H1 (cell line): Measurements from ENCODE around the gene SIX1. TPM values are rescaled to one million over a fixed set of nuclear protein-coding genes. Genes with fewer than 3 reads are reported as not detected.

Source experiments
- CHD1 ChIP-seq: IDR thresholded peaks from 2 replicates; pipeline ENCODE4 v1.6.1; 2012; ENCODE audit warnings: low read depth, low read length, improper control_type of control experiment
- JUND ChIP-seq: IDR thresholded peaks from 2 replicates; pipeline ENCODE4 v1.6.1; 2011; ENCODE audit warnings: mild to moderate bottlenecking, improper control_type of control experiment, low read length
- RAD21 ChIP-seq, 2 experiments: IDR thresholded peaks in 1 of 2; conservative IDR thresholded peaks in 1 of 2; 2 replicates each; pipeline ENCODE4 v1.6.1; 2011; ENCODE audit warnings: low read depth in 2 of 2, low read length in 2 of 2, improper control_type of control experiment in 1 of 2, inconsistent platforms in 1 of 2, mild to moderate bottlenecking in 1 of 2, moderate library complexity in 1 of 2
- SP1 ChIP-seq: IDR thresholded peaks from 2 replicates; pipeline ENCODE4 v1.6.1; 2011; ENCODE audit warnings: low read depth, low read length
- SP2 ChIP-seq: IDR thresholded peaks from 2 replicates; pipeline ENCODE4 v1.6.1; 2012; ENCODE audit warnings: mild to moderate bottlenecking, low read length, inconsistent platforms
- polyA plus RNA-seq, 7 experiments: library from polyadenylated mRNA; depleted of rRNA in 3 of 7; stranded (reverse) in 5 of 7; unstranded in 2 of 7; fragments of >200 nt in 5 of 7; fragments of 200-250 nt in 2 of 7; gene quantifications; 1 replicate in 5 of 7; 2 replicates in 1 of 7; 4 replicates in 1 of 7; pipeline versions ENCODE4 v1.2.1 to v1.2.3, GENCODE V29; 2011 to 2013; ENCODE audit warnings: missing spikeins in 2 of 7, mixed read lengths in 2 of 7
- total RNA-seq: library from RNA; stranded (reverse); fragmentation: NEBNext Ultra II Directional; extraction: Animal tissue kit (Norgen Biotek cat#: 25700); gene quantifications from 2 replicates; pipeline ENCODE4 v1.2.1, GENCODE V29; 2021
- TF ChIP-seq, protein P1 (sequence below): IDR thresholded peaks from 2 replicates; pipeline ENCODE4 v1.6.1; 2011; ENCODE audit warnings: low read depth, mild to moderate bottlenecking, low read length; ENCODE audit not compliant: insufficient read depth

The SIX1 gene
- total and polyA plus RNA-seq, 2 of the 8 experiments (the other 6 are each of a cell fraction or from before 2014, with no cell fraction given) = 0.03 to 0.69 TPM

DNA sequence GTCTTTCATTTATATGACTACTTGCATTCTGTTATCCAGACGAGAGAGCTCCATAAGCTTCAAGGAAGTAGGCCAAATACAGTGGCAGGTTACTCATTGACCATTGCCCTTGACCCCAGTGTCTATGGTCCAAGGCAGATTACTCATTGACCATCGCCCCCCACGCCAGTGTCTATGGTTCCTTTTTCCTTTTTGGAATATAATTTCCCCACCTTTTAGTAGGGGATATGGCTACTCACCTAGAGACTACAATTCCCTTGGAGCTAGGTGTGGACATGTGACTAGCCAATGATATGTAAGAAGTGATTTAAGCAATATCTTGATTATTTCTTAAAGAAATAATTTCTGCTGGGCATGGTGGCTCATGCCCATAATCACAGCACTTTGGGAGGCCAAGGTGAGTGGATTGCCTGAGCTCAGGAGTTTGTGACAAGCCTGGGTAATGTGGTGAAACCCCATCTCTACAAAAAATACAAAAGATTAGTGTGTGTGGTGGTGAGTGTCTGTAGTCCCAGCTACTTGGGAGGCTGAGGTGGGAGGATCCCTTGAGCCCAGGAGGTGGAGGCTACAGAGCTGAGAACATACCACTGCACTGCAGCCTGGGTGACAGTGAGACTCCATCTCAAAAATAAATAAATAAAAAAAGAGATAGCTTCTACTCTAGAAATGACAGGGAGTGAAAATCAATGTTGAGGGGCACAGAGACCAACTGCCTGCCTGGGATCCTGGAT is 42.3 kb upstream of the SIX1 start (continued):
- TF ChIP-seq CHD1 (no peak), RAD21 (IDR thresholded peaks at IDR 0.05 in 1 of 2, conservative IDR thresholded peaks at IDR 0.05 in 1 of 2; ENCODE audit: low read depth in 2 of 2, low read length in 2 of 2) (no peak), SP1 (no peak), SP2 (no peak), JUND (no peak)
- TF ChIP-seq, protein P1, sequence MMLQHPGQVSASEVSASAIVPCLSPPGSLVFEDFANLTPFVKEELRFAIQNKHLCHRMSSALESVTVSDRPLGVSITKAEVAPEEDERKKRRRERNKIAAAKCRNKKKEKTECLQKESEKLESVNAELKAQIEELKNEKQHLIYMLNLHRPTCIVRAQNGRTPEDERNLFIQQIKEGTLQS = no peak
